AG04450 (cell line): ENCODE data around the gene NUP155. TPM values are rescaled to one million over a fixed set of nuclear protein-coding genes. Genes with fewer than 3 reads are reported as not detected.
"Not testable (repeated sequence)": the region's sequence is repeated elsewhere in the genome, so short reads cannot be mapped to it uniquely, and the experiment has no call there.

Experiments
- CTCF ChIA-PET: fragments of 300-600, 350-600 bp; formaldehyde crosslinking; extraction: SDS; loops from one replicate; lab custom pipeline; 2022; ENCODE audit warnings: antibody characterized with exemption, inconsistent platforms; lab: Charles Lee
- POLR2A ChIA-PET: fragments of 350-600 bp; formaldehyde crosslinking; extraction: SDS; loops from one replicate; lab custom pipeline; 2021; ENCODE audit warnings: antibody characterized with exemption, inconsistent platforms; lab: Yijun Ruan, JAX
- DNase-seq: peaks from one replicate; pipeline ENCODE4 v3.0.0-alpha.2; 2011; ENCODE audit warnings: low read depth, low spot score
- H3K27ac ChIP-seq: one replicate; pipeline ENCODE4 v1.5.1; 2012; ENCODE audit warnings: low read depth, low read length, control low read depth
- H3K27me3 ChIP-seq: one replicate; pipeline ENCODE4 v1.6.0; 2012; ENCODE audit warnings: low read length; ENCODE audit not compliant: control insufficient read depth, insufficient read depth
- H3K4me3 ChIP-seq: 2 replicates; pipeline ENCODE4 v1.5.1; 2011; ENCODE audit warnings: mild to moderate bottlenecking, low read depth, low read length, control low read depth
- H3K9me3 ChIP-seq: 2 replicates; pipeline ENCODE4 v1.5.1; 2012; ENCODE audit warnings: low read length; ENCODE audit not compliant: control insufficient read depth, insufficient read depth
- CTCF ChIP-seq: IDR thresholded peaks from 2 replicates; pipeline ENCODE4 v1.5.1; 2011; ENCODE audit warnings: low read depth, low read length, control low read depth, inconsistent platforms
- polyA plus RNA-seq: library from polyadenylated mRNA; depleted of rRNA; stranded (reverse); fragments of >200 nt; gene quantifications from 2 replicates; pipeline ENCODE4 v1.2.3, GENCODE V29; 2011

The NUP155 gene
- polyA plus RNA-seq, 1 experiment = 18.5 TPM

GRCh38 chr5:37396352-37396751 lies 25.4 kb upstream of the NUP155 start:
- Histone ChIP-seq H3K27me3 (no peaks in the 10 kb centered on the region), H3K9me3 (no peaks in the 10 kb centered on the region), H3K27ac (no peak overlapping the region), H3K4me3 (no peak overlapping the region)
- ChIA-PET CTCF (no interaction called here), POLR2A (no interaction called here)
- no peak for DNase-seq
- no peak for TF ChIP-seq CTCF

DNA sequence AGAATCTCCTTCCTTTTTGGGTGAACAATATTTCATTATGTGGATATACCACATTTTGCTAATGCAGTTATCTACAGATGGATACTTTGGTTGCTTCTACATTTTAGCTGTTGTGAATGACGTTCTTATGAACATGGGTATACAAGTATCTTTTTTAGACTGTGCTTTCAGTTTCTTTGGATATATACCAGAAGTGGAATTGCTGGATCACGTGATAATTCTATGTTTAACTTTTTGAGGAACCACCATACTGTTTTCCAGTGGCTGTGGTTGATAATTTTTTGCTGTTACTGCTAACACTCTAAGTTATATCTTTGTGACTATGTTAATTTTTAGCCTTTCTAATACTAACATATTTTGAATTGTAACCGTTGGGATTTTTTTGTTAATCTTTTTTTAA lies 20.7 kb upstream of the NUP155 start:
- no peaks in the 10 kb centered on the region for H3K9me3 ChIP-seq
- no peaks in the 10 kb centered on the region for H3K27me3 ChIP-seq
- ChIA-PET CTCF (interaction anchor here (1.6 kb wide), 1 partner anchor 22 kb away, joined by 4 read pairs; no protein-coding TSS in a partner anchor), POLR2A (no interaction called here)
- no peak for DNase-seq
- H3K4me3 ChIP-seq = no peak overlapping the region
- no peak for TF ChIP-seq CTCF
- no peak overlapping the region for H3K27ac ChIP-seq

GRCh38 chr5:37379100-37379628 lies 8.3 kb upstream of the NUP155 start, which contains the start of gene WDR70:
WDR70 (plus strand) TSS chr5:37379318; CDS start chr5:37379368, 50 bp downstream.
- POLR2A ChIA-PET = interaction anchor here (0.6 to 2.3 kb wide), 4 partner anchors 8 to 73 kb away, joined by 4 to 17 read pairs (median 6); partner anchors contain the start of gene NUP155
- peak within 1 kb of the TSS; percentile 21 for H3K27ac ChIP-seq
- peak; percentile 63 for TF ChIP-seq CTCF

GRCh38 chr5:37378066-37378465 lies 7.2 kb upstream of the NUP155 start:
- H3K4me3 ChIP-seq, H3K27me3 ChIP-seq, DNase-seq, POLR2A ChIA-PET, CTCF ChIA-PET, H3K27ac ChIP-seq, H3K9me3 ChIP-seq: not testable (repeated sequence)

More at GRCh38 chr5:37379100-37379628, 8.3 kb upstream of the NUP155 start, which contains the start of gene WDR70:
- H3K27me3 ChIP-seq, H3K9me3 ChIP-seq: not testable (repeated sequence)
- H3K4me3 ChIP-seq = peak within 1 kb of the TSS; percentile 77
- CTCF ChIA-PET = interaction anchor here (0.6 to 2.7 kb wide), 19 partner anchors 8 to 1910 kb away, joined by 3 to 16 read pairs (median 4); partner anchors contain the start of gene NUP155
- peak; percentile 78 for DNase-seq

- DNase-seq = no peak
- no peaks in the 10 kb centered on the region for H3K9me3 ChIP-seq
- TF ChIP-seq CTCF = no peak
- no peaks in the 10 kb centered on the region for H3K27me3 ChIP-seq
- no peak overlapping the region for H3K27ac ChIP-seq
- no peak overlapping the region for H3K4me3 ChIP-seq
- ChIA-PET CTCF (interaction anchor here (1.8 kb wide), 1 partner anchor 38 kb away, joined by 5 read pairs; no protein-coding TSS in a partner anchor), POLR2A (no interaction called here)
Measured at GRCh38 chr5:37375091-37375490, 4.2 kb upstream of the NUP155 start.
